ENCODE measurements around the gene ING2.
"Not testable (repeated sequence)": the region's sequence is repeated elsewhere in the genome, so short reads cannot be mapped to it uniquely, and the experiment has no call there.

Gene ING2

GRCh38 chr4:183469936-183470335 lies 34.9 kb upstream of the ING2 start:
- no peak overlapping the region for H3K27ac ChIP-seq
- TF ChIP-seq CTCF (conservative IDR thresholded peaks at IDR 0.05): no peak

- H3K27ac ChIP-seq: no peak overlapping the region
- no peak for TF ChIP-seq CTCF (conservative IDR thresholded peaks at IDR 0.05)
Measured at GRCh38 chr4:183470821-183471220, 34.0 kb upstream of the ING2 start.

GRCh38 chr4:183471946-183472708 lies 32.7 kb upstream of the ING2 start:
- H3K27ac ChIP-seq: no peak overlapping the region
- TF ChIP-seq CTCF (conservative IDR thresholded peaks at IDR 0.05): peak; percentile 88

- TF ChIP-seq CTCF (conservative IDR thresholded peaks at IDR 0.05): no peak
- H3K27ac ChIP-seq: no peak overlapping the region
Measured at GRCh38 chr4:183478123-183478522, 26.7 kb upstream of the ING2 start.

GRCh38 chr4:183478926-183479325 lies 25.9 kb upstream of the ING2 start:
- TF ChIP-seq CTCF (conservative IDR thresholded peaks at IDR 0.05): no peak
- H3K27ac ChIP-seq: no peak overlapping the region

GRCh38 chr4:183482515-183483095 lies 22.3 kb upstream of the ING2 start:
- not testable (repeated sequence) for H3K27ac ChIP-seq

- TF ChIP-seq CTCF (conservative IDR thresholded peaks at IDR 0.05): no peak
- H3K27ac ChIP-seq: no peak overlapping the region
Measured at GRCh38 chr4:183483997-183484396, 20.9 kb upstream of the ING2 start.

Measured in VCaP (cell line).